Left ventricle myocardium inferior (tissue), 1 donor: ENCODE data around the gene STEAP3. TPM values are rescaled to one million over a fixed set of nuclear protein-coding genes. Genes with fewer than 3 reads are reported as not detected.
"Not testable (repeated sequence)": the region's sequence is repeated elsewhere in the genome, so short reads cannot be mapped to it uniquely, and the experiment has no call there.

Source experiments
- DNase-seq: peaks from one replicate; pipeline ENCODE4 v3.0.0-alpha.2; 2020
- H3K27ac ChIP-seq: fragments of 200-600 bp; replicated peaks from 2 replicates; pipeline ENCODE4 v1.8.0; 2021
- H3K27me3 ChIP-seq: fragments of 200-600 bp; 2 replicates; pipeline ENCODE4 v1.8.0; 2021; ENCODE audit warnings: low read depth
- H3K36me3 ChIP-seq: fragments of 200-600 bp; 2 replicates; pipeline ENCODE4 v1.8.0; 2021
- H3K4me1 ChIP-seq: fragments of 200-600 bp; 2 replicates; pipeline ENCODE4 v1.8.0; 2021
- H3K4me3 ChIP-seq: fragments of 200-600 bp; 2 replicates; pipeline ENCODE4 v1.8.0; 2021; ENCODE audit warnings: mild to moderate bottlenecking, moderate library complexity
- H3K9me3 ChIP-seq: fragments of 200-600 bp; replicated peaks from 2 replicates; pipeline ENCODE4 v1.8.0; 2021
- CTCF ChIP-seq: fragments of 200-600 bp; IDR thresholded peaks from 2 replicates; pipeline ENCODE4 v1.8.0; 2021; ENCODE audit warnings: antibody characterized with exemption, mild to moderate bottlenecking, borderline replicate concordance
- intact Hi-C: fragments of 100-400 bp; cut with micrococcal nuclease; formaldehyde crosslinking; loops from one replicate; pipeline ENCODE4 v1.11.0; 2022
- total RNA-seq: library from RNA; stranded (reverse); fragmentation: NEBNext Ultra II Directional; extraction: Animal tissue kit (Norgen Biotek cat#: 25700); gene quantifications from one replicate; pipeline ENCODE4 v1.2.1, GENCODE V29; 2021
- donor health status: DM: no; HTN: yes; CAD: no; lungs with severe emphysema.

The STEAP3 gene
- total RNA-seq, 1 donor from 2014 or later: 7.1 TPM

DNA sequence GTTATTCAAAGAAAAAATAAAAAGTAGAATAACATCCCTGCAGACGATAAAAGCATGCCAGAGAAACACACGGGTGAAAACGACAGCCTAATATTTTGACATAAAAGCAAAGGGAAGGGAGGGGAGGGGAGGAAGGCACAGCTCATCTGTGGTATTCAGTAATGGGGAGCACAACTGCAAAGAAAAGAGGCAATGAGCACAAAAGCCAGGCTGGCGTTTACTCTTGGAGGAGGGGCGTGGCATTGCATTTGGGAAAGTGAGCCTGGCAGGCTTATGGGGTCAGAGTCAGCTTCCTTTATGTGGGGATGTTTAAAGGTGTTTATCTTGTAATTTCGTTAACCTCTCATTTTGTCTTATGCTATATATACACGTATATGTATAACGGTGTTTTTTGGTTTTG is 53.2 kb downstream of the STEAP3 start:
- Histone ChIP-seq H3K36me3 (no peaks in the 10 kb centered on the region), H3K4me1 (no peaks in the 10 kb centered on the region), H3K4me3 (no peak overlapping the region), H3K27ac (no peak overlapping the region), H3K9me3 (no peaks in the 10 kb centered on the region), H3K27me3 (no peaks in the 10 kb centered on the region)
- no peak for TF ChIP-seq CTCF
- DNase-seq: no peak
- intact Hi-C loops: no loop called here

GRCh38 chr2:119278385-119278784 is 54.8 kb downstream of the STEAP3 start:
- peaks cover 14% of the 10 kb centered on the region for H3K4me1 ChIP-seq
- H3K9me3 ChIP-seq, H3K4me3 ChIP-seq, DNase-seq, H3K27ac ChIP-seq, intact Hi-C loops, H3K36me3 ChIP-seq, H3K27me3 ChIP-seq: not testable (repeated sequence)

- intact Hi-C loops: no loop called here
- no peak for TF ChIP-seq CTCF
- no peaks in the 10 kb centered on the region for H3K9me3 ChIP-seq
- no peak overlapping the region for H3K27ac ChIP-seq
- no peaks in the 10 kb centered on the region for H3K36me3 ChIP-seq
- no peak overlapping the region for H3K4me3 ChIP-seq
- peaks cover 17% of the 10 kb centered on the region for H3K4me1 ChIP-seq
- H3K27me3 ChIP-seq: no peaks in the 10 kb centered on the region
- DNase-seq: no peak
These were observed 55.3 kb downstream of the STEAP3 start for GRCh38 chr2:119278946-119279345.

GRCh38 chr2:119279666-119280065 is 56.0 kb downstream of the STEAP3 start:
- Histone ChIP-seq H3K4me1 (peaks cover 22% of the 10 kb centered on the region), H3K27ac (no peak overlapping the region), H3K9me3 (no peaks in the 10 kb centered on the region), H3K4me3 (no peak overlapping the region), H3K27me3 (no peaks in the 10 kb centered on the region), H3K36me3 (no peaks in the 10 kb centered on the region)
- intact Hi-C loops: no loop called here
- no peak for DNase-seq
- no peak for TF ChIP-seq CTCF

GRCh38 chr2:119280680-119281079 is 57.0 kb downstream of the STEAP3 start:
- DNase-seq: no peak
- TF ChIP-seq CTCF: no peak
- Histone ChIP-seq H3K9me3 (no peaks in the 10 kb centered on the region), H3K27ac (no peak overlapping the region), H3K4me3 (no peak overlapping the region), H3K27me3 (no peaks in the 10 kb centered on the region), H3K36me3 (no peaks in the 10 kb centered on the region), H3K4me1 (peaks cover 22% of the 10 kb centered on the region)
- intact Hi-C loops: no loop called here

DNA sequence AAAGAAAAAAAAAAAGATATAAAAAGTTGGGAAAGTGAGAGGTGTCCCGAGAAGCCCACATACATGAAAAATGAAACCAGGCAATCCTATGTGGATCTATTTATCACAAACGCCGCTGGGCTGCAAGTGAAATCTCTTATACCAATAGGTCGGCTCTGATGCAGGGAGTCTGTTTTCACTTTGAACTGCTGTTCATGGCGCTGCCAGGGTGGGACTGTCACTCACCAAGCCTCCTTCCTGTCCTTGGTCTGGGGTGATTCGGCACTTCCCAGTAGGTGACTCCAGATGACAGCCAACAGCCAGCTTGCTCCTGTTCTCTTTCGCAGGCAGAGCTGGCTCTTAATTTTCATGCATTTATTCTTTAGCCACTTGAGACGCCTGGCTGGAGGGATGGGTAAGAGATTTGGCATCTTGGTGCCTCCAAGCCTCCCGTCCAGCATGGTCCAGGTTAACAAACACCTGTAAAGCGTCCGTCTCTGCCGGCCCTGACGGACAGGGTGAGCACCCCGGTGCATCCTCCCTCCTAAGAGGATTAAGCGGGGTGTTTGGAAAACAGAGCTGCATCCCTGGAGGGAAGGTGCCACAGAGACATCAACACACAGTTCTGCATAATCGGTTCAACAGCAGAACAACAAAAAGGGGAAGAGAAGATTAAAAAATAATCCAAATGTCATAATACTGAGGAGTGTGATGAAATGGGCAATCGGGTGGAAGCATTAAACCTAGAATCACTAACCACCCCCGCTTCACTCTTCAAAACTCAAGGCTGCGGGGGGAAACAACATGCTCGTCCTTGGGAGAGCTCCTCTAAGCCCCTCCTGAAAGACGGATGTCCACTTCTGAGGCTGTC is 58.7 kb downstream of the STEAP3 start:
- Histone ChIP-seq H3K27me3 (no peaks in the 10 kb centered on the region), H3K9me3 (no peaks in the 10 kb centered on the region), H3K4me3 (no peak overlapping the region), H3K27ac (no peak overlapping the region), H3K4me1 (peaks cover 22% of the 10 kb centered on the region), H3K36me3 (no peaks in the 10 kb centered on the region)
- DNase-seq: no peak
- intact Hi-C loops: no loop called here
- no peak for TF ChIP-seq CTCF
